Fibroblast of skin of back (primary cell): ENCODE measurements around the gene SPRED1.
A peak's percentile ranks its signal among the peaks of the same experiment; 100 is the strongest.

ENCODE experiments used
- DNase-seq: peaks from one replicate; pipeline ENCODE4 v3.0.0-alpha.2; 2013

The SPRED1 gene

GRCh38 chr15:38285456-38285855 lies 32.8 kb downstream of the SPRED1 start:
- no peak for DNase-seq

- DNase-seq, result no peak
Observed at GRCh38 chr15:38294126-38294525, 41.5 kb downstream of the SPRED1 start.

- peak; percentile 54 for DNase-seq
Observed at GRCh38 chr15:38297623-38298388, 45.2 kb downstream of the SPRED1 start.

- DNase-seq, result peak; percentile 26
Observed at GRCh38 chr15:38299216-38299615, 46.6 kb downstream of the SPRED1 start.

GRCh38 chr15:38300395-38300794 lies 47.8 kb downstream of the SPRED1 start:
- peak; percentile 13 for DNase-seq

GRCh38 chr15:38304481-38304880 lies 51.8 kb downstream of the SPRED1 start:
- no peak for DNase-seq

GRCh38 chr15:38307251-38307650 lies 54.6 kb downstream of the SPRED1 start:
- DNase-seq, result no peak

GRCh38 chr15:38307861-38308641 lies 55.4 kb downstream of the SPRED1 start:
- no peak for DNase-seq

GRCh38 chr15:38308797-38309196 lies 56.2 kb downstream of the SPRED1 start:
- no peak for DNase-seq

- DNase-seq, result no peak
Observed at GRCh38 chr15:38312190-38312589, 59.6 kb downstream of the SPRED1 start.

- DNase-seq, result peak; percentile 10
Observed at GRCh38 chr15:38316311-38316710, 63.7 kb downstream of the SPRED1 start.

- no peak for DNase-seq
Observed at GRCh38 chr15:38320181-38320580, 67.5 kb downstream of the SPRED1 start.

- no peak for DNase-seq
Observed at GRCh38 chr15:38320866-38321265, 68.2 kb downstream of the SPRED1 start.

- no peak for DNase-seq
Observed at GRCh38 chr15:38323895-38324294, 71.3 kb downstream of the SPRED1 start.

- DNase-seq, result no peak
Observed at GRCh38 chr15:38324939-38325647, 72.5 kb downstream of the SPRED1 start.

GRCh38 chr15:38325648-38325990 lies 73.0 kb downstream of the SPRED1 start:
- DNase-seq, result no peak

GRCh38 chr15:38332711-38333110 lies 80.1 kb downstream of the SPRED1 start:
- no peak for DNase-seq

- DNase-seq, result no peak
Observed at GRCh38 chr15:38335116-38335515, 82.5 kb downstream of the SPRED1 start.

GRCh38 chr15:38344351-38344750 lies 91.7 kb downstream of the SPRED1 start:
- DNase-seq, result no peak

GRCh38 chr15:38349251-38349650 lies 96.6 kb downstream of the SPRED1 start:
- DNase-seq, result peak; percentile 53

GRCh38 chr15:38351466-38351865 lies 98.8 kb downstream of the SPRED1 start:
- no peak for DNase-seq

- DNase-seq, result peak; percentile 73
Observed at GRCh38 chr15:38354315-38354929, 101.8 kb downstream of the SPRED1 start.

- no peak for DNase-seq
Observed at GRCh38 chr15:38362355-38362754, 109.7 kb downstream of the SPRED1 start.
